HL-60/S4 treated with retinoic acid at 250 ng/mL for 4 days and 3 days (cell line): ENCODE results near the gene GRIN2B.

Experiments used
- in situ Hi-C: fragments of 300-500 bp; cut with MboI; formaldehyde crosslinking; loops from 2 replicates; pipeline ENCODE4 v1.7.0; 2022; ENCODE audit warnings: low sequenced_read_pairs

The GRIN2B gene

DNA sequence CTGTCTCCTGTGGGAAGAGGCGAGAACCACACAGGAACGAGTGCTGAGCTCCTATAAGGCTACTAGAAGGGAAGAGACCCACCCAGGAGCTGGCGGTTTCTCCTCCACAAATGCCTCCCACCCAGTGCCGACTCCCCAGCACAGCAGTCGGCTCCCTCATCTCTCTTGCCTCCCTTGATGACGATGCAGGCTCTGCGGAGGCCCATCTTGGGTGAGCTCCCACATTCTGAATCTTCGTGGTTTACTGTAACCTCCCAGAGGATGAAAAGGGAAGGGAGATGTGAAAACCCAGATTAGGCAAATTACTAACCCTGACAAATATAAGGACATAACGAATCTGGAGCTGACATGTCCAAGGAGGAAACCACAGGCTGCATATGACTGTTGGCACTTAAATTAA, 23.8 kb downstream of the GRIN2B start:
- in situ Hi-C loops: no loop called here

DNA sequence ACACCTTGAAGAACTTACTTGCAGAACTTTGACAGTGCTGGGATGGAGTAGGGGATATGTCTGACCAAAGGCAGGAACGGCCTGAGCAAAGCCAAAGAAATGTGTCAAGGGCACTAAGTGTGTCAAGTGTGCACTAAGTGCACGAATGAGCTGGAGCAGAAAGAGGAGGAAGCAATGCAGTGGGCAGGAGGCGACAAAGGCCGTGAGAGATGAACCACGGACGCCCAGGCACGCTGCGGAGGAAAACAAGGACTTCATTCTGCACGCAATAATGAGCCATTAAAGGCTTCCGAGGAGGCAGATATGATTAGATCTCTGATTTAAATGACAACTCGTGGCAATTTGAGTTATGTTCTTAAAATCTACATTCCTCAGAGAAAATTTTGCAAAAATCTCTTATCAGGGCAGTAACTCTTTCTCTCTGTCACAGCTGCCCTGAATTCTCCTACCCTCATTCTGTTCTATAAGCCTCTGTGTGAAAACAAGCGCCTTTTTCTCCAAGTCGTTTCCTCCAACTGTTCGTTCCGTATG, 25.3 kb downstream of the GRIN2B start:
- in situ Hi-C loops: no loop called here

DNA sequence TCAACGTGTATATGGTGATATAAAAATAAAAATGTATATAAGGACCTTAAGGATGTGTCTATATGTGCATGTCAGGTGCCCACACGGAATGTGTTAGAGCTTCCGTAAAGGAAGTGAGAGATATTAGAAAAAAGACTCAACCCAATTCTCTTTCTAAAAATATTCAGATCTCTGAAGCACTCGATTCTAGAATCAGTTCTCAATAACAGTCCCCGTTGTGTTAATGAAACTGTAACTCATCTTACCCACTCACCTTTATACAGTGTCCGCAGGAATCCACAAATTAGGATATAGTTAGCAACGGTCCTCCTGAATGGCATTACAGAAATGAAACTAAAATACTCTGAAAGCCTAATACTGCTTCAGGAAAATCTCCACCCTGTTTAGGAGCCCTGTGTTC, 29.3 kb downstream of the GRIN2B start:
- in situ Hi-C loops: no loop called here

DNA sequence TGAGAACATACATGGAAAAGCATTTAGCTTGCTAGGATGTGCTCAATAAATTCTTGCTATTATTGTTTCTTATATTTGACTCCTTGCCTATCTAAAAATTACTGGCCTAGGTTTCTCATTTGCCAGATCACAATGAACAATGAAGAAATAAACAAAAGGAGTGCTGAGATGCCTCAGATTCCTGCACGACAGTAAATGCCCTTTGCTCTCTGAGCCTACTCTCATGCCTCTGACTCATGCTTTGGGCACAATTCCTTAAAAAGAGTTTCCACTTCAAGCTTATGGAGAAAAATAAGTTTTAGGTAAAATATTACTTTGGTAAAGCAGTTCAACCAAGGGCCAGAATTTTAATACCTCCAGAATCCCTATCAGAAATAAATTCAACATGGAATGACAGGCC, 30.9 kb downstream of the GRIN2B start:
- in situ Hi-C loops: no loop called here

DNA sequence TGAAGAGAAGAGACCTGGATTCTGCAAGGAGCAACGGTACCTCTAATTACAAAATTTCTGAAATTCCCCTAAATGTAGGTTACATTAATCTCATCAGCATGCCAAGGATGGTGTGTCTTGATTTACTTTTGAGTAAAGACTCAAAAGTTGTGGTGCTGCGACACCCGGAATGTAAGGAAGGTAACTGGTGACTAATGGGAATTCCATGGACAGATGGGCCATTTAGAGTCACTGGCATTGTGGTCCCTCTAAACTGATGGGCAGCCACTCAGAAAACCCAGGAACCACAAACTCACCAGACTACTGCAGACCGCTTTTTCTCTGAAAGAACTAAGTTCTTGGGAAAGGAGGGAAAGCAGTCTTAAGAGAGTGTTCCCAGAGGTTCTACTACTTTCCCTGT, 32.8 kb downstream of the GRIN2B start:
- in situ Hi-C loops: no loop called here

GRCh38 chr12:13947276-13947946, 34.0 kb downstream of the GRIN2B start:
- in situ Hi-C loops: no loop called here

- in situ Hi-C loops: no loop called here
These were observed 35.8 kb downstream of the GRIN2B start for GRCh38 chr12:13945641-13946040.

DNA sequence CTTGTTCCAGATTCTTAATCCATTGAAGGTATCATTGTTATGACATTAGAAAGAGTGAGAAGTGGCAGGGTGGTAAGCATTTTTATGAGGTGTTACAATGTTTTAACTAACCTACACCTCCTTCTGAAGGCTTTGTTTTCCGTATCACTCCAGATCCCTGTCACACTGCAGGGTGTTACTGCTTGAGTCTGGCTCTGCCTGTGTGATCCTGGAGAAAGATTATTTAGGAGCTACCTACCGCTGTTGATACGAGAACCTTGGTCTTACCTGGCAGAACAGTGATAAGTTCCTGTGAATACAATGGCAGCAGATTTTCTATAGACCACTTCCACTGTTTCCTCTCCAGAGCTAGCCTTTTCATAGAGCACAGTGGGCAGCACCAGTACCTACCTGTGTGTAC, 36.2 kb downstream of the GRIN2B start:
- in situ Hi-C loops: no loop called here

GRCh38 chr12:13942826-13943225, 38.6 kb downstream of the GRIN2B start:
- in situ Hi-C loops: no loop called here

- in situ Hi-C loops: no loop called here
These were observed 39.8 kb downstream of the GRIN2B start for GRCh38 chr12:13941258-13942249.

DNA sequence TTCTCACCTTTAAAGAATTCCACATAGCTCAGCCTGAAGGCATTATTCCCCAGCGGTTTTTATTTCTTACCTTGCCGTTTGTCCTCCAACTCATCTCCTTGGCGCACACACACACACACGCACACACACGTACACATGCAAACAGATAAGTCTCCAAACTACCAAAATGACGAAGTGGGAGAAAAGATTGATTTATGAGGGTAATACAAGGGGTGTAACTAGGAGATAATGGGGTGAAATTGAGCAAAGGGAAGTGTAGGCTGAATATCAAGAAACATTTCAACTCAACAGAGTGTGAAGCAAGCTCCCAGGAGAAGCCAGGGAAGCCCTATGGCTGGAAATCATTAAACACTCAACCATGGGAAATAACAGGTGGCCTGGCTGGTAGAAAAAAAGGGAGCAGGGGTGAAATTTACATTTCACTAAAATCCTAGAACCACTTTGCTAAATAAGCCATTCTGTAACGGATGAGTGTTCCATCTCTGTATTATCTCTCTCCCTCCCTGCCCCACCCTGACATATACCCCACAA, 41.0 kb downstream of the GRIN2B start:
- in situ Hi-C loops: no loop called here

GRCh38 chr12:13937735-13938134, 43.7 kb downstream of the GRIN2B start:
- in situ Hi-C loops: no loop called here

DNA sequence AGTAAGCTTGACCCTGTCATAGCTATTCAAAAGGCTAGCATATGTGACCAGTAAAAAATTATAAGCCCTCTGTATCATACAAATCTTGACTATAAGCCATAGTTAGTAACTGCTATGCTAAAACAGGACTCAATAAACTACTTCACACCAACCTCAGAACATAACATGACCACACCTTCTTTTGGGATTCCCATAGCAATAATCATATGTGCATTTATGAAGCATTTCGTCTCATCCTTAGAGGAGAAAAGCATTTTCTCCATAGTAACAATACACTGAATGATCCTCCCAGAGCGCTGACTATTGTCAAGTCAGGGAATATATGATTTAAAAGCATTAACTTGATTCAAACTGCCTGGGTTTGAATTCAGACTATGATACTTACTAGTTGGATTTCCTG, 46.2 kb downstream of the GRIN2B start:
- in situ Hi-C loops: no loop called here
